SU-DHL-6 (cell line): ENCODE results near the gene MMP13.

ENCODE experiments used
- H2AFZ ChIP-seq: fragments of 200-600 bp; sonication (generic); 2 replicates; pipeline ENCODE4 v1.6.1; 2014; ENCODE audit warnings: low read depth, mild to moderate bottlenecking, moderate library complexity, mixed read lengths, antibody characterized with exemption, low read length; ENCODE audit not compliant: severe bottlenecking
- H3F3A ChIP-seq: fragments of 200-600 bp; shearing (Covaris generic); 2 replicates; pipeline ENCODE4 v1.6.0; 2016; ENCODE audit warnings: antibody characterized with exemption, mild to moderate bottlenecking; ENCODE audit not compliant: insufficient read depth
- H3K27ac ChIP-seq: fragments of 200-600 bp; sonication (generic); 2 replicates; pipeline ENCODE4 v1.5.1; 2016; ENCODE audit warnings: low read depth, mild to moderate bottlenecking, low read length, moderate library complexity, mixed read lengths
- H3K27me3 ChIP-seq: fragments of 200-600 bp; sonication (generic), shearing (Covaris generic); 2 replicates; pipeline ENCODE4 v1.6.0; 2014; ENCODE audit warnings: mild to moderate bottlenecking, low read length
- H3K36me3 ChIP-seq: fragments of 200-600 bp; sonication (generic); 2 replicates; pipeline ENCODE4 v1.6.1; 2014; ENCODE audit warnings: mild to moderate bottlenecking, low read length, mixed read lengths
- H3K4me2 ChIP-seq: fragments of 300-600, 200-600 bp; shearing (Covaris generic), sonication (generic); 2 replicates; pipeline ENCODE4 v1.6.0; 2014; ENCODE audit warnings: low read length, low read depth, mild to moderate bottlenecking; ENCODE audit not compliant: poor library complexity, severe bottlenecking
- H3K4me3 ChIP-seq: fragments of 200-600 bp; sonication (generic); 2 replicates; pipeline ENCODE4 v1.5.1; 2014; ENCODE audit warnings: antibody characterized with exemption, low read length, mild to moderate bottlenecking, mixed read lengths; ENCODE audit not compliant: insufficient read depth, poor library complexity, severe bottlenecking
- H3K79me2 ChIP-seq: fragments of 200-600 bp; sonication (generic); 2 replicates; pipeline ENCODE4 v1.6.1; 2014; ENCODE audit warnings: mild to moderate bottlenecking, low read length, moderate library complexity; ENCODE audit not compliant: insufficient read depth
- H3K9ac ChIP-seq: fragments of 200-600 bp; sonication (generic); 2 replicates; pipeline ENCODE4 v1.7.0; 2014; ENCODE audit warnings: mild to moderate bottlenecking, low read length
- H3K9me2 ChIP-seq: fragments of 200-600 bp; sonication (generic); replicated peaks from 2 replicates; pipeline ENCODE4 v1.6.1; 2014; ENCODE audit warnings: low read length; ENCODE audit not compliant: insufficient read depth
- H3K9me3 ChIP-seq: fragments of 200-600 bp; sonication (generic); 2 replicates; pipeline ENCODE4 v1.6.1; 2014; ENCODE audit warnings: low read length, mixed read lengths; ENCODE audit not compliant: insufficient read depth
- H4K20me1 ChIP-seq: fragments of 200-600 bp; sonication (generic); 2 replicates; pipeline ENCODE4 v1.6.1; 2014; ENCODE audit warnings: low read depth, mild to moderate bottlenecking, antibody characterized with exemption, low read length, moderate library complexity, mixed read lengths
- CTCF ChIP-seq: fragments of 200-600 bp; sonication (generic); IDR thresholded peaks from one replicate; pipeline ENCODE4 v1.5.1; 2017; ENCODE audit warnings: antibody characterized with exemption, mild to moderate bottlenecking, low read length, moderate library complexity; ENCODE audit not compliant: insufficient read depth, poor library complexity, severe bottlenecking
- EZH2phosphoT487 ChIP-seq: fragments of 200-600 bp; sonication (generic), shearing (Covaris generic); conservative IDR thresholded peaks from 2 replicates; pipeline ENCODE4 v1.6.1; 2018; ENCODE audit warnings: mild to moderate bottlenecking, antibody characterized with exemption, low read length, moderate library complexity, mixed read lengths

MMP13 gene

GRCh38 chr11:102915044-102915375 lies 40.5 kb downstream of the MMP13 start:
- Histone ChIP-seq H3K27me3 (no peaks in the 10 kb centered on the region), H3K27ac (no peak overlapping the region), H4K20me1 (no peaks in the 10 kb centered on the region), H3K4me2 (no peak overlapping the region), H3F3A (no peaks in the 10 kb centered on the region), H3K9ac (no peak overlapping the region), H2AFZ (no peak overlapping the region), H3K79me2 (no peaks in the 10 kb centered on the region), H3K36me3 (no peaks in the 10 kb centered on the region), H3K9me3 (no peaks in the 10 kb centered on the region), H3K9me2 (no peaks in the 10 kb centered on the region), H3K4me3 (no peak overlapping the region)
- no peak for TF ChIP-seq CTCF
- no peak for TF ChIP-seq EZH2phosphoT487

GRCh38 chr11:102914238-102915043 lies 41.1 kb downstream of the MMP13 start:
- Histone ChIP-seq H3K9me3 (no peaks in the 10 kb centered on the region), H3K9me2 (no peaks in the 10 kb centered on the region), H3K9ac (no peak overlapping the region), H3F3A (no peaks in the 10 kb centered on the region), H3K4me3 (no peak overlapping the region), H3K4me2 (no peak overlapping the region), H3K27me3 (no peaks in the 10 kb centered on the region), H3K27ac (no peak overlapping the region), H3K79me2 (no peaks in the 10 kb centered on the region), H2AFZ (no peak overlapping the region), H4K20me1 (no peaks in the 10 kb centered on the region), H3K36me3 (no peaks in the 10 kb centered on the region)
- TF ChIP-seq CTCF (no peak), EZH2phosphoT487 (no peak)

GRCh38 chr11:102912482-102912830 lies 43.1 kb downstream of the MMP13 start:
- Histone ChIP-seq H3K4me2 (no peak overlapping the region), H3F3A (no peaks in the 10 kb centered on the region), H2AFZ (no peak overlapping the region)

More at GRCh38 chr11:102912482-102912830, 43.1 kb downstream of the MMP13 start:
- H3K9ac ChIP-seq = no peak overlapping the region
- H3K9me2 ChIP-seq = no peaks in the 10 kb centered on the region
- H4K20me1 ChIP-seq = no peaks in the 10 kb centered on the region
- no peaks in the 10 kb centered on the region for H3K36me3 ChIP-seq
- TF ChIP-seq CTCF (no peak), EZH2phosphoT487 (no peak)
- H3K27me3 ChIP-seq = no peaks in the 10 kb centered on the region
- H3K4me3 ChIP-seq = no peak overlapping the region
- H3K9me3 ChIP-seq = no peaks in the 10 kb centered on the region
- H3K27ac ChIP-seq = no peak overlapping the region
- no peaks in the 10 kb centered on the region for H3K79me2 ChIP-seq
